CD14-positive monocyte (primary cell): ENCODE data around the gene AJAP1. TPM values are rescaled to one million over a fixed set of nuclear protein-coding genes. Genes with fewer than 3 reads are reported as not detected.
A peak's percentile ranks its signal among the peaks of the same experiment; 100 is the strongest.

Experiments
- DNase-seq, 3 donors: peaks; one replicate each; pipeline ENCODE4 v3.0.0-alpha.2; 2011 to 2022
- H2AFZ ChIP-seq: 2 replicates; pipeline ENCODE4 v1.6.0; 2012; ENCODE audit warnings: mild to moderate bottlenecking, low read depth, low read length, inconsistent platforms; ENCODE audit not compliant: insufficient read depth, poor library complexity, severe bottlenecking
- H3K27ac ChIP-seq, 2 donors: 1 replicate in 1 of 2; 2 replicates in 1 of 2; pipeline ENCODE4 v1.5.1; 2012 to 2013; ENCODE audit warnings: low read length in 2 of 2, control low read depth in 1 of 2, inconsistent platforms in 1 of 2, low read depth in 1 of 2, mild to moderate bottlenecking in 1 of 2
- H3K27me3 ChIP-seq, 2 donors: one replicate each; pipeline versions ENCODE4 v1.6.0 to v1.6.1; 2011 to 2013; ENCODE audit warnings: low read length in 2 of 2; ENCODE audit not compliant: control insufficient read depth in 2 of 2, insufficient read depth in 2 of 2
- H3K36me3 ChIP-seq, 2 donors: replicated peaks in 1 of 2; 1 replicate in 1 of 2; 2 replicates in 1 of 2; pipeline versions ENCODE4 v1.5.1 to v1.6.1; 2012 to 2013; ENCODE audit warnings: low read length in 2 of 2, control low read depth in 1 of 2, inconsistent platforms in 1 of 2, mild to moderate bottlenecking in 1 of 2; ENCODE audit not compliant: insufficient read depth in 2 of 2, control insufficient read depth in 1 of 2
- H3K4me1 ChIP-seq, 2 donors: 1 replicate in 1 of 2; 2 replicates in 1 of 2; pipeline versions ENCODE4 v1.5.1 to v1.6.1; 2012 to 2013; ENCODE audit warnings: low read length in 2 of 2, control low read depth in 1 of 2, inconsistent platforms in 1 of 2, mild to moderate bottlenecking in 1 of 2, moderate library complexity in 1 of 2; ENCODE audit not compliant: insufficient read depth in 2 of 2, control insufficient read depth in 1 of 2
- H3K4me2 ChIP-seq: replicated peaks from 2 replicates; pipeline ENCODE3; 2012; ENCODE audit warnings: low read length, moderate library complexity, mild to moderate bottlenecking; ENCODE audit not compliant: poor library complexity, severe bottlenecking; ENCODE audit errors: extremely low read depth
- H3K4me3 ChIP-seq, 3 experiments: fragments of 200-600 bp in 1 of 3; sonication (generic) in 1 of 3; replicated peaks in 1 of 3; 1 replicate in 2 of 3; 2 replicates in 1 of 3; pipeline ENCODE4 v1.5.1; 2011 to 2013; ENCODE audit warnings: low read length in 3 of 3, mild to moderate bottlenecking in 3 of 3, control low read depth in 2 of 3, low read depth in 2 of 3, inconsistent platforms in 1 of 3, moderate library complexity in 1 of 3
- H3K79me2 ChIP-seq: 2 replicates; pipeline ENCODE4 v1.6.0; 2012; ENCODE audit warnings: mild to moderate bottlenecking, control low read depth, inconsistent platforms, low read length, moderate library complexity; ENCODE audit not compliant: insufficient read depth
- H3K9ac ChIP-seq: 2 replicates; pipeline ENCODE4 v1.6.0; 2017; ENCODE audit warnings: low read length, mild to moderate bottlenecking; ENCODE audit not compliant: insufficient read depth, poor library complexity, severe bottlenecking
- H3K9me3 ChIP-seq, 2 donors: replicated peaks in 1 of 2; 1 replicate in 1 of 2; 2 replicates in 1 of 2; pipeline versions ENCODE4 v1.5.1 to v1.6.1; 2012 to 2013; ENCODE audit warnings: low read length in 2 of 2, control low read depth in 1 of 2; ENCODE audit not compliant: control insufficient read depth in 1 of 2, insufficient read depth in 1 of 2
- H4K20me1 ChIP-seq: 2 replicates; pipeline ENCODE4 v1.6.0; 2012; ENCODE audit warnings: mild to moderate bottlenecking, low read length, control low read depth, moderate library complexity; ENCODE audit not compliant: insufficient read depth
- H3K27ac Mint-ChIP-seq, 7 donors: one replicate each; pipeline ENCODE4 v1.8.0; 2020; ENCODE audit warnings: mild to moderate bottlenecking in 7 of 7, mixed read lengths in 7 of 7, moderate library complexity in 6 of 7, inconsistent platforms in 2 of 7
- H3K27me3 Mint-ChIP-seq, 3 donors: one replicate each; pipeline ENCODE4 v1.8.0; 2021 to 2022; ENCODE audit warnings: low read depth in 3 of 3, mild to moderate bottlenecking in 3 of 3, mixed read lengths in 3 of 3, moderate library complexity in 3 of 3, inconsistent platforms in 1 of 3
- H3K36me3 Mint-ChIP-seq, 2 donors: one replicate each; pipeline ENCODE4 v1.8.0; 2020; ENCODE audit warnings: mixed read lengths in 2 of 2, inconsistent platforms in 1 of 2, mild to moderate bottlenecking in 1 of 2
- H3K4me1 Mint-ChIP-seq: one replicate; pipeline ENCODE4 v1.8.0; 2020; ENCODE audit warnings: mild to moderate bottlenecking, mixed read lengths
- H3K4me3 Mint-ChIP-seq, 2 donors: one replicate each; pipeline ENCODE4 v1.8.0; 2020; ENCODE audit warnings: mild to moderate bottlenecking in 2 of 2, mixed read lengths in 2 of 2, moderate library complexity in 1 of 2
- H3K9me3 Mint-ChIP-seq, 7 donors: one replicate each; pipeline ENCODE4 v1.8.0; 2020 to 2022; ENCODE audit warnings: mixed read lengths in 7 of 7, mild to moderate bottlenecking in 6 of 7, moderate library complexity in 6 of 7, inconsistent platforms in 2 of 7
- WGBS: methylation state at CpG from one replicate; pipeline ENCODE4 v1.1.5; 2013; ENCODE audit warnings: missing lambda C conversion rate; ENCODE audit not compliant: insufficient coverage; 5-methylcytosine and 5-hydroxymethylcytosine counted together
- intact Hi-C, 2 donors: fragments of 100-400 bp; cut with micrococcal nuclease; formaldehyde crosslinking; loops; one replicate each; pipeline versions ENCODE4 v1.15.0 to v1.15.1; 2023
- polyA plus RNA-seq, 3 donors: library from polyadenylated mRNA; depleted of rRNA in 1 of 3; unstranded in 2 of 3; stranded (reverse) in 1 of 3; fragments of 300-500 nt in 2 of 3; fragments of >200 nt in 1 of 3; fragmentation: Illumina TruSeq in 2 of 3; gene quantifications; 1 replicate in 2 of 3; 2 replicates in 1 of 3; pipeline ENCODE4 v1.2.3, GENCODE V29; 2012 to 2021
- TF ChIP-seq, protein P1 (sequence below): fragments of 200-600 bp; IDR thresholded peaks from one replicate; pipeline ENCODE4 v1.8.0; 2022; ENCODE audit warnings: antibody characterized with exemption, mild to moderate bottlenecking

The AJAP1 gene
- polyA plus RNA-seq, 3 donors: not detected

DNA sequence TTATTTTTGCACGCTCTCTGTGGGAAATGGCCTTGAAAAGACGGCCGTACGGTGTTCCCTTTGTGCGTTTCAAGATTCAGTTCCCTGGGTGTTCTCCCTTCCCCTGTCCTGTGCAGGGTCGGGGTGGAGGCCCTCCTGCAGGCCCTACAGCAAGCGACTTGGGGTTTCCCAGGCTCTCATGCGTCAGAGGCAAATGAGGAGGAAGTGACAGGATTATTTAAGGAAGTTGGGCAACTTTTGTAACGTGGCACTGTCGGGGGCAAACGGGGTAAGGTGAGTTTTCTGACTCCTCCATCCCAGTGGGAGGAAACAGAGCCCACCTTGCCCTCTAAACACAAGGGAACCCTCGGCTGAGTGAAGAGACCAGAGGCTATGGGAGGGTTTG is 16.1 kb upstream of the AJAP1 start:
- H3K27me3 Mint-ChIP-seq: peaks cover 7 to 15% (median 12%) of the 10 kb centered on the region in 3 donors
- no peaks in the 10 kb centered on the region for H3K36me3 Mint-ChIP-seq
- Histone ChIP-seq H3K27me3 (peaks cover 0 to 4% of the 10 kb centered on the region in 2 donors), H3K36me3 (no peaks in the 10 kb centered on the region), H2AFZ (peak overlapping the region; percentile 17), H3K4me2 (no peak overlapping the region), H3K9ac (no peak overlapping the region), H3K4me1 (peaks cover 7 to 8% of the 10 kb centered on the region in 2 donors), H4K20me1 (no peaks in the 10 kb centered on the region), H3K9me3 (peaks cover 0 to 5% of the 10 kb centered on the region in 2 donors), H3K79me2 (no peaks in the 10 kb centered on the region), H3K4me3 (no peak overlapping the region), H3K27ac (no peak overlapping the region)
- TF ChIP-seq, protein P1, sequence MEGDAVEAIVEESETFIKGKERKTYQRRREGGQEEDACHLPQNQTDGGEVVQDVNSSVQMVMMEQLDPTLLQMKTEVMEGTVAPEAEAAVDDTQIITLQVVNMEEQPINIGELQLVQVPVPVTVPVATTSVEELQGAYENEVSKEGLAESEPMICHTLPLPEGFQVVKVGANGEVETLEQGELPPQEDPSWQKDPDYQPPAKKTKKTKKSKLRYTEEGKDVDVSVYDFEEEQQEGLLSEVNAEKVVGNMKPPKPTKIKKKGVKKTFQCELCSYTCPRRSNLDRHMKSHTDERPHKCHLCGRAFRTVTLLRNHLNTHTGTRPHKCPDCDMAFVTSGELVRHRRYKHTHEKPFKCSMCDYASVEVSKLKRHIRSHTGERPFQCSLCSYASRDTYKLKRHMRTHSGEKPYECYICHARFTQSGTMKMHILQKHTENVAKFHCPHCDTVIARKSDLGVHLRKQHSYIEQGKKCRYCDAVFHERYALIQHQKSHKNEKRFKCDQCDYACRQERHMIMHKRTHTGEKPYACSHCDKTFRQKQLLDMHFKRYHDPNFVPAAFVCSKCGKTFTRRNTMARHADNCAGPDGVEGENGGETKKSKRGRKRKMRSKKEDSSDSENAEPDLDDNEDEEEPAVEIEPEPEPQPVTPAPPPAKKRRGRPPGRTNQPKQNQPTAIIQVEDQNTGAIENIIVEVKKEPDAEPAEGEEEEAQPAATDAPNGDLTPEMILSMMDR: no peak
- H3K9me3 Mint-ChIP-seq: peaks cover 0 to 5% (median 2%) of the 10 kb centered on the region in 7 donors
- whole genome bisulfite sequencing: 28% methylated on average over 5 of the region's 12 CpGs
- intact Hi-C loops: no loop called here
- peaks cover 9% of the 10 kb centered on the region for H3K4me1 Mint-ChIP-seq
- peak; percentile 4 to 73 (median 18) for DNase-seq
- peak overlapping the region in 2 of 7 donors; percentile 20 to 56 for H3K27ac Mint-ChIP-seq
- H3K4me3 Mint-ChIP-seq: peak overlapping the region in 1 of 2 donors; percentile 61

DNA sequence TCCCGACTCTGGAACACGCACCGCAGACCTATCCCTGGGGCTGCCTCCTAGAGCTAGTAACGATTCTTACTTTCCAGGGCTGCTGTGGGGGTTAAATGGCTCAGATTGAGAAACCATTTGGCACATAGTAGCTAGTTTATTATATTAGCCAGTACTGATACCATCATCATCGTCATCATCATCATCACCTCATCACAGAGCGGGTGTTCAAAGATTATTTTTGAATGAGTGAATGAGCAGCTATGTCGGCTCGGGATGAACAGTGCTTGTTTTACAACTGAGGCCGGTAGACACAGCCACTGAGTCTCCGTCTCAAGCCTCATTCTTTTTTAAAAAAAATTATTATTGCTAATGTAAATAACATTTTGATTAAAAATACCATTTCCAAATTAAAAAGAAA is 13.5 kb upstream of the AJAP1 start:
- peaks cover 7 to 8% of the 10 kb centered on the region in 2 donors for H3K4me1 ChIP-seq
- no peak overlapping the region for H3K27ac ChIP-seq
- no peak overlapping the region for H2AFZ ChIP-seq
- 89% methylated on average over 3 of the region's 10 CpGs for WGBS
- Mint-ChIP-seq H3K27me3 (peaks cover 7 to 15% (median 9%) of the 10 kb centered on the region in 3 donors), H3K4me1 (peaks cover 9% of the 10 kb centered on the region), H3K27ac (no peak overlapping the region), H3K9me3 (peaks cover 0 to 5% (median 2%) of the 10 kb centered on the region in 7 donors), H3K36me3 (no peaks in the 10 kb centered on the region), H3K4me3 (no peak overlapping the region)
- H4K20me1 ChIP-seq: no peaks in the 10 kb centered on the region
- TF ChIP-seq, protein P1: no peak
- H3K27me3 ChIP-seq: peaks cover 0 to 4% of the 10 kb centered on the region in 2 donors
- no peak overlapping the region for H3K4me2 ChIP-seq
- H3K9ac ChIP-seq: no peak overlapping the region
- H3K4me3 ChIP-seq: no peak overlapping the region
- DNase-seq: no peak
- intact Hi-C loops: no loop called here
- no peaks in the 10 kb centered on the region for H3K36me3 ChIP-seq
- no peaks in the 10 kb centered on the region for H3K79me2 ChIP-seq
- peaks cover 0 to 5% of the 10 kb centered on the region in 2 donors for H3K9me3 ChIP-seq
